GM12891 (cell line): ENCODE measurements around the gene IRF2BP2.

Experiments
- PAX5 ChIP-seq: IDR thresholded peaks from 2 replicates; pipeline ENCODE4 v1.6.1; 2011; ENCODE audit warnings: low read length, moderate library complexity, mild to moderate bottlenecking; ENCODE audit not compliant: insufficient read depth, severe bottlenecking
- POLR2A ChIP-seq: IDR thresholded peaks from 2 replicates; pipeline ENCODE4 v1.6.1; 2011; ENCODE audit warnings: low read depth, low read length, control low read depth
- POLR2AphosphoS5 ChIP-seq: IDR thresholded peaks from 2 replicates; pipeline ENCODE4 v1.6.1; 2011; ENCODE audit warnings: low read depth, low read length, control low read depth
- POU2F2 ChIP-seq: IDR thresholded peaks from 2 replicates; pipeline ENCODE4 v1.6.1; 2011; ENCODE audit warnings: low read depth, mild to moderate bottlenecking, control low read depth, low read length, moderate library complexity
- SPI1 ChIP-seq: IDR thresholded peaks from 2 replicates; pipeline ENCODE4 v1.6.1; 2011; ENCODE audit warnings: low read depth, low read length, control low read depth
- TAF1 ChIP-seq: IDR thresholded peaks from 2 replicates; pipeline ENCODE4 v1.6.1; 2011; ENCODE audit warnings: low read depth, low read length, control low read depth

GRCh38 chr1:234659538-234659937 is 49.6 kb upstream of the IRF2BP2 start:
- TF ChIP-seq POLR2A (no peak), POU2F2 (no peak), TAF1 (no peak), POLR2AphosphoS5 (no peak), SPI1 (no peak), PAX5 (no peak)
